ENCODE data around the gene RBM20. TPM values are rescaled to one million over a fixed set of nuclear protein-coding genes. Genes with fewer than 3 reads are reported as not detected.

RBM20 gene
- total RNA-seq, 2 donors from 2014 or later: 51.7 to 59.9 TPM

DNA sequence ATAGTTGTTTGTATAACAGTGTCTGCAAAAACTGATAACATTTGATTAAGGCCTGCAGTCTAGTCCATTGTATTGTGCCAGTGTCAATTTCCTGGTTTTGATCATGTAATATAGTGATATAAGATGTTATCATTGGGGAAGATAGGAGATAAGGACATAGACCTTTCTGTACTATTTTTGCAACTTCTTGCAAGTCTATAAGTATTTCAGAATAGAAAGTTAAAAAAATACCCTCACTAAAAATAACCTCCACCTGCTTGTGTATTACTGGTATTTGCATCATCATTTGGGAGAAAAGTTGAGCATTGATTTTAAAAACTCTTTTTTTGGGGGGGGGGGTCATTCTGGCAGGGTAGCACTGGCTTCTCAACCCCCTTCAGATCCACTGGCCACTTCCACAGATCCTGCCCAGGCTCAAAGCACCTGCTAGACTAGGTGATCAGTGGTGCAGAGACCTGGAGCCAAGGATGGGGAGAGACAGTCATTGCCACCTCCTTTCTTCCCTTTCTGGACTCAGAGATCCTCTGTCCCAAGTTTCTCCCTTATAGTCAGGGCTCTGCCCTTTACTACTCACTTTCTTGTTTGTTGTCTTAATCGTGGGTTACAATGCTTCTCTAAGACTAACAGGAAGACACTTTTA is 103.0 kb downstream of the RBM20 start:
- peaks cover 0 to 8% of the 10 kb centered on the region in 2 donors for H3K9me3 ChIP-seq
- no peak for TF ChIP-seq CTCF (IDR thresholded peaks at IDR 0.05)
- no peak overlapping the region for H3K4me3 ChIP-seq
- H3K27ac ChIP-seq: peak overlapping the region; percentile 40 to 60
- H3K4me1 ChIP-seq: peaks cover 0 to 36% of the 10 kb centered on the region in 2 donors
- H3K27me3 ChIP-seq: no peaks in the 10 kb centered on the region
- H3K36me3 ChIP-seq: no peaks in the 10 kb centered on the region
- no peak for DNase-seq (ENCODE audit: low spot score)

DNA sequence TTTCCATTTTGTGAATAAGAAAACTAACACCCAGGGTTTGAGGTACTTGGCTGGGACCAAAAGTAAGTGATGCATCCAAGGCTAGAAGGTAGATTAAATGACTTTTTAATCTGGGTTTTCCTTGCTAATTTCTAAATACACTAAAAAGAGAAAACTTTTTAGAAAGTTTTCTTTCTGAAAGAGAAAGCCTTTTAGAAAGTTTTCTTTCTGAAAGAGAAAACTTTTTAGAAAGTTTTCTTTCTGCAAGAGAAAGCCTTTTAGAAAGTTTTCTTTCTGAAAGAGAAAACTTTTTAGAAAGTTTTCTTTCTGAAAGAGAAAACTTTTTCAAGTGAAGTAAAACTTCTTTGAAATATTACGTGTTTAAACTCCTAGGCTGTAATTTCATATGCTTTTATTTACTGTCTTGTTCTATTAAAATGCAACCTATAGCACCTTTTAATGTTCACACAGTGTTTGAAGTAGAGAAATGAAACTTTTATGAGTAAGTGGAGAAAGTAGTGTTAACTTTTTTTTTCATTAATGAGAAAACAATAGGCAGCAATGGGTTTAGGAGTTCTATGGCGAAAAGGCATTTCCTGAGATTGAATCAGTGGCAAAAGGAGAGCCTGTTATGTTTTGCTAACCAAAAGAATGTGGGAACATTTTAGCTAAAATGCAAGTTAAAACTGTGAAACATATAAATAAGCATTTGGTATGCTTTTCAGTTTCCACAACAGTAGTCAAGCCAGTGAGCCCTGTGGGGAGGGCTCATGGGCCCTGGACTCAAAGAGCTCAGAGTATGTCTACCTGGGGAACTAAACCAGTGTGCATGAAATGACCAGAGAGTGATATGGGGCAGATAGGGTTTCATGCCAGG is 103.7 kb downstream of the RBM20 start:
- no peak for DNase-seq (ENCODE audit: low spot score)
- Histone ChIP-seq H3K4me1 (peaks cover 0 to 30% of the 10 kb centered on the region in 2 donors), H3K4me3 (no peak overlapping the region), H3K27me3 (no peaks in the 10 kb centered on the region), H3K9me3 (peaks cover 0 to 8% of the 10 kb centered on the region in 2 donors), H3K27ac (peak overlapping the region; percentile 40 to 60), H3K36me3 (no peaks in the 10 kb centered on the region)
- TF ChIP-seq CTCF (IDR thresholded peaks at IDR 0.05): no peak

DNA sequence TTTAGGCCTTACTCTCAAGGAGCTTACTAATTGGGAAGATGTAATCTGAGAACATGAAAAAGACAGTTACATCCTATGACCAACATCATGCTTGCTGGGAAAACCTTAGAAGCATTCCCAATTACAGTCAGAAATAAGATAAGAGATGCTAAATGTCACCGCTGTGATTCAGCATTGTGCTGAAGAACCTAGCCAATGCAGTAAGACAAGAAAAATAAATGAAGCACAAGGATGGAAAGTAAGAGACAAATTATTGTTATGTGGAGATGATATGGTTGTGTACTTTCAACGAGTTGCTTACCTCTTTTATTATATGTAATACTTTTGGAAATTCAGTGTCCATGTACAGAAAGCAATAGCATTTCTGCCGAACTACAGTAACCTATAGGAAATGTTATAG is 104.8 kb downstream of the RBM20 start:
- TF ChIP-seq CTCF (IDR thresholded peaks at IDR 0.05): no peak
- peaks cover 0 to 26% of the 10 kb centered on the region in 2 donors for H3K4me1 ChIP-seq
- no peak for DNase-seq (ENCODE audit: low spot score)

DNA sequence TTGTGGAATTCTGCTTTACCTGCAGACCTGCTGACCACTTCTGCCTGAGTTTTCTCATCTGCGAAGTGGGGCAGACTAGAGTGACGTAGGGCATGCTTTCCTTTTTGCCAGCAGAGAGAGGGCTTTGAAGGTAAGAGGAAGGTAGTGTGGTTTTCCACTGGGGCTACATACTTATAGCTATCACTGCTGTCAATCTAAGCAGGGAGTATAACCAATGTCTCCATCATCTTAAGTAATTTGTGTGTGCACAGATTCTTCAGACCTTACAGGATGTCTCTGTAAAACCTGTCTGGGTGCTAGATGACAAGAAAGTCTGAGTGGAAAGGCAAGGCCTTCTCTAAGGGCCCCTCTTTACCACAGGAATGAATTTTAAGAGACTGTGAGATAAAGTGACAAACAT is 106.8 kb downstream of the RBM20 start:
- Histone ChIP-seq H3K4me1 (peaks cover 0 to 20% of the 10 kb centered on the region in 2 donors), H3K27me3 (no peaks in the 10 kb centered on the region), H3K36me3 (no peaks in the 10 kb centered on the region), H3K4me3 (no peak overlapping the region), H3K9me3 (peaks cover 0 to 8% of the 10 kb centered on the region in 2 donors), H3K27ac (peak overlapping the region in 1 of 2 donors; percentile 20)
- no peak for DNase-seq (ENCODE audit: low spot score)
- TF ChIP-seq CTCF (IDR thresholded peaks at IDR 0.05): no peak

More for the DNA sequence above, 104.8 kb downstream of the RBM20 start:
- no peaks in the 10 kb centered on the region for H3K36me3 ChIP-seq
- peaks cover 0 to 8% of the 10 kb centered on the region in 2 donors for H3K9me3 ChIP-seq
- H3K27ac ChIP-seq: peak overlapping the region in 1 of 2 donors; percentile 60
- no peaks in the 10 kb centered on the region for H3K27me3 ChIP-seq
- no peak overlapping the region for H3K4me3 ChIP-seq

- Histone ChIP-seq H3K4me3 (no peak overlapping the region), H3K27me3 (no peaks in the 10 kb centered on the region), H3K36me3 (no peaks in the 10 kb centered on the region), H3K27ac (peak overlapping the region in 1 of 2 donors; percentile 6), H3K9me3 (peaks cover 0 to 8% of the 10 kb centered on the region in 2 donors), H3K4me1 (peaks cover 0 to 20% of the 10 kb centered on the region in 2 donors)
- TF ChIP-seq CTCF (IDR thresholded peaks at IDR 0.05): no peak
- DNase-seq (ENCODE audit: low spot score): no peak
Measured at GRCh38 chr10:110751850-110752249, 107.7 kb downstream of the RBM20 start.
